ENCODE results near the gene MRPS18B. TPM values are rescaled to one million over a fixed set of nuclear protein-coding genes. Genes with fewer than 3 reads are reported as not detected.

Gene MRPS18B
- total and polyA plus RNA-seq, 2 donors (not counting 1 experiment from before 2014, with no cell fraction given): 53.1 to 76.8 TPM

DNA sequence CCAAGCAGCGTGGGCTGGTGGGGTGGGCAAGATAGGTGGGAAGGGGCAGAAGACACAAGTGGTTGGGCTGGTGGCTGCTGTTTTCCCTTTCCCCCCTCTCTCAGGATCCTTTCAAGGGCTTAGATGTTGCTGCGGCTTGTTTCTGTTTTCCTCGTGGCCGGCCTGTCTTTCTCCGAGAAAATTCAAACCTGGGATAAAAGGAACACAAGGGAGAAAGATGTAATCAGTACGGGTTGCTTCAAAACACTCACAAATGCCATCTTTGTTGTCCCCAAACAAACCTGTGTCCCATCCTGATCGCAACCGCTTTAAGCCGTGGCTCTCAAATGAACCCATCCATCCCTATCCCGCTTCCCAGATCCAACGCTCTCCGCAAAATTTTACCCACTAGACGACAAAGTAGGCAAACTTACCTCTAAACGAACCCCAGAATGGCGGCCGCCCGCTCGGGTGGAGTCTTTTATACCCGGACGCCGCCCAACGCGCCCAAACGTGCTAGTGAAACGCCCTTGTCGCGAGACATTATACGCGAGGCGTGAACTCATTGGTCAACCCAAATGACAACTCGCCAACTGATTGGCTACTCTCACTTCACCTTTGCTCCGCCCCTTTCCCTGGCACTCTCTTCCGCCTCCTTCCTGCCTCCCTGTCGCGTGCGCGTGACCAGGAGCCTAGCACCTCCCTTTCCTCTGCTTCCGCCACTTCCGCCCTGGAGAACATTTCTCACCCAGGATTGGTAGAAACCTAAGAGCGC is 652 bp upstream of the MRPS18B start, which contains the start of gene PPP1R10:
PPP1R10 (minus strand) TSS at position 433 of the 754 bp plus-strand sequence. CDS start 7,299 bp downstream, outside the sequence.
- TF ChIP-seq, protein P1, sequence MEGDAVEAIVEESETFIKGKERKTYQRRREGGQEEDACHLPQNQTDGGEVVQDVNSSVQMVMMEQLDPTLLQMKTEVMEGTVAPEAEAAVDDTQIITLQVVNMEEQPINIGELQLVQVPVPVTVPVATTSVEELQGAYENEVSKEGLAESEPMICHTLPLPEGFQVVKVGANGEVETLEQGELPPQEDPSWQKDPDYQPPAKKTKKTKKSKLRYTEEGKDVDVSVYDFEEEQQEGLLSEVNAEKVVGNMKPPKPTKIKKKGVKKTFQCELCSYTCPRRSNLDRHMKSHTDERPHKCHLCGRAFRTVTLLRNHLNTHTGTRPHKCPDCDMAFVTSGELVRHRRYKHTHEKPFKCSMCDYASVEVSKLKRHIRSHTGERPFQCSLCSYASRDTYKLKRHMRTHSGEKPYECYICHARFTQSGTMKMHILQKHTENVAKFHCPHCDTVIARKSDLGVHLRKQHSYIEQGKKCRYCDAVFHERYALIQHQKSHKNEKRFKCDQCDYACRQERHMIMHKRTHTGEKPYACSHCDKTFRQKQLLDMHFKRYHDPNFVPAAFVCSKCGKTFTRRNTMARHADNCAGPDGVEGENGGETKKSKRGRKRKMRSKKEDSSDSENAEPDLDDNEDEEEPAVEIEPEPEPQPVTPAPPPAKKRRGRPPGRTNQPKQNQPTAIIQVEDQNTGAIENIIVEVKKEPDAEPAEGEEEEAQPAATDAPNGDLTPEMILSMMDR (conservative IDR thresholded peaks at IDR 0.05 in 1 of 2, IDR thresholded peaks at IDR 0.05 in 1 of 2; ENCODE audit: low read depth in 1 of 2, low read length in 2 of 2): no peak
- no peak for TF ChIP-seq EZH2 (IDR thresholded peaks at IDR 0.05; ENCODE audit: low read length, missing control alignments)
- Histone ChIP-seq H3K27me3 (ENCODE audit: control insufficient read depth, insufficient read depth, low read length) (no peaks in the 10 kb centered on the region), H4K20me1 (ENCODE audit: control insufficient read depth, extremely low read depth, insufficient read depth, low read length) (no peaks in the 10 kb centered on the region), H3K4me3 (replicated peaks in 1 of 4; ENCODE audit: control extremely low read depth in 1 of 4, insufficient read depth in 1 of 4, low read depth in 3 of 4, low read length in 4 of 4) (peak within 1 kb of the TSS; percentile 63 to 98 (median 94)), H3K79me2 (ENCODE audit: control insufficient read depth, insufficient read depth, low read length) (peaks cover 37% of the 10 kb centered on the region), H3K4me1 (ENCODE audit: control insufficient read depth, extremely low read depth, insufficient read depth, low read length) (peaks cover 16% of the 10 kb centered on the region), H3K9me3 (ENCODE audit: control insufficient read depth, insufficient read depth, low read depth, low read length) (no peaks in the 10 kb centered on the region), H3K4me2 (ENCODE audit: extremely low read depth, insufficient read depth, low read length) (peak within 1 kb of the TSS; percentile 97), H3K9ac (ENCODE audit: insufficient read depth, low read length) (peak within 1 kb of the TSS; percentile 84), H2AFZ (ENCODE audit: low read length) (peak within 1 kb of the TSS; percentile 76), H3K36me3 (ENCODE audit: control insufficient read depth, insufficient read depth, low read length) (peaks cover 7% of the 10 kb centered on the region), H3K27ac (ENCODE audit: insufficient read depth, low read length) (peak within 1 kb of the TSS; percentile 98)
- peak; percentile 99 to 100 for DNase-seq (ENCODE audit: low read depth in 2 of 2)

- H4K20me1 ChIP-seq (ENCODE audit: control insufficient read depth, extremely low read depth, insufficient read depth, low read length): no peaks in the 10 kb centered on the region
- peaks cover 37% of the 10 kb centered on the region for H3K79me2 ChIP-seq (ENCODE audit: control insufficient read depth, insufficient read depth, low read length)
- peak overlapping the region; percentile 89 for H3K4me2 ChIP-seq (ENCODE audit: extremely low read depth, insufficient read depth, low read length)
- DNase-seq (ENCODE audit: low read depth in 2 of 2): no peak
- H3K4me3 ChIP-seq (replicated peaks in 1 of 4; ENCODE audit: control extremely low read depth in 1 of 4, insufficient read depth in 1 of 4, low read depth in 3 of 4, low read length in 4 of 4): peak overlapping the region; percentile 56 to 94 (median 74)
- TF ChIP-seq EZH2 (IDR thresholded peaks at IDR 0.05; ENCODE audit: low read length, missing control alignments): no peak
- TF ChIP-seq, protein P1 (conservative IDR thresholded peaks at IDR 0.05 in 1 of 2, IDR thresholded peaks at IDR 0.05 in 1 of 2; ENCODE audit: low read depth in 1 of 2, low read length in 2 of 2): no peak
- no peaks in the 10 kb centered on the region for H3K27me3 ChIP-seq (ENCODE audit: control insufficient read depth, insufficient read depth, low read length)
- H2AFZ ChIP-seq (ENCODE audit: low read length): no peak overlapping the region
- H3K9ac ChIP-seq (ENCODE audit: insufficient read depth, low read length): peak overlapping the region; percentile 83
- H3K36me3 ChIP-seq (ENCODE audit: control insufficient read depth, insufficient read depth, low read length): peaks cover 10% of the 10 kb centered on the region
- H3K27ac ChIP-seq (ENCODE audit: insufficient read depth, low read length): peak overlapping the region; percentile 98
- peaks cover 13% of the 10 kb centered on the region for H3K4me1 ChIP-seq (ENCODE audit: control insufficient read depth, extremely low read depth, insufficient read depth, low read length)
- H3K9me3 ChIP-seq (ENCODE audit: control insufficient read depth, insufficient read depth, low read depth, low read length): no peaks in the 10 kb centered on the region
Measured at GRCh38 chr6:30618270-30618797, 694 bp downstream of the MRPS18B start.

DNA sequence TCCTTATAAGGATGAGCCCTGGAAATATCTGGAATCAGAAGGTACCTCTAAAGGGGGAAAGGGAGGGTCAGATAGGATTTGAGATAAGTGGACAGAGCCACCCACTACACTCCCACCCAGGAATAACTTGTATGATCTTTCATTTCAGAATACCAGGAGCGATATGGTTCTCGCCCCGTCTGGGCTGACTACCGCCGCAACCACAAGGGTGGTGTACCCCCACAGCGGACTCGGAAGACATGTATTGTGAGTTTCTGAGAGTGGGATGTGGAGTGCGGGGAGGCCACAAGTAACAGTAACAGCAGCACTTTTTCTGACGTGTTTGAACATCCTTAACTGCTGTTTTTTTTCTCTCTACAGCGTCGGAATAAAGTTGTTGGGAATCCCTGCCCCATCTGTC is 1.9 kb downstream of the MRPS18B start:
- no peak overlapping the region for H3K27ac ChIP-seq (ENCODE audit: insufficient read depth, low read length)
- H3K27me3 ChIP-seq (ENCODE audit: control insufficient read depth, insufficient read depth, low read length): no peaks in the 10 kb centered on the region
- H2AFZ ChIP-seq (ENCODE audit: low read length): no peak overlapping the region
- no peak for DNase-seq (ENCODE audit: low read depth in 2 of 2)
- H3K36me3 ChIP-seq (ENCODE audit: control insufficient read depth, insufficient read depth, low read length): peaks cover 10% of the 10 kb centered on the region
- no peaks in the 10 kb centered on the region for H4K20me1 ChIP-seq (ENCODE audit: control insufficient read depth, extremely low read depth, insufficient read depth, low read length)
- TF ChIP-seq EZH2 (IDR thresholded peaks at IDR 0.05; ENCODE audit: low read length, missing control alignments): no peak
- TF ChIP-seq, protein P1 (conservative IDR thresholded peaks at IDR 0.05 in 1 of 2, IDR thresholded peaks at IDR 0.05 in 1 of 2; ENCODE audit: low read depth in 1 of 2, low read length in 2 of 2): no peak
- peaks cover 31% of the 10 kb centered on the region for H3K79me2 ChIP-seq (ENCODE audit: control insufficient read depth, insufficient read depth, low read length)
- no peak overlapping the region for H3K4me3 ChIP-seq (replicated peaks in 1 of 4; ENCODE audit: control extremely low read depth in 1 of 4, insufficient read depth in 1 of 4, low read depth in 3 of 4, low read length in 4 of 4)
- H3K9ac ChIP-seq (ENCODE audit: insufficient read depth, low read length): no peak overlapping the region
- H3K4me1 ChIP-seq (ENCODE audit: control insufficient read depth, extremely low read depth, insufficient read depth, low read length): peaks cover 3% of the 10 kb centered on the region
- no peaks in the 10 kb centered on the region for H3K9me3 ChIP-seq (ENCODE audit: control insufficient read depth, insufficient read depth, low read depth, low read length)
- no peak overlapping the region for H3K4me2 ChIP-seq (ENCODE audit: extremely low read depth, insufficient read depth, low read length)
